Astrocyte (in vitro differentiated cells and primary cell): ENCODE measurements around the gene MIDN.

ENCODE experiments used
- EZH2 ChIP-seq: IDR thresholded peaks from 2 replicates; pipeline ENCODE4 v1.6.1; 2012; ENCODE audit warnings: mild to moderate bottlenecking, low read length, inconsistent platforms; ENCODE audit not compliant: insufficient read depth
- TF ChIP-seq, protein P1 (sequence below): IDR thresholded peaks from 2 replicates; pipeline ENCODE4 v1.5.1; 2011; ENCODE audit warnings: low read depth, mild to moderate bottlenecking, inconsistent platforms, low read length, moderate library complexity; ENCODE audit not compliant: insufficient read depth

DNA sequence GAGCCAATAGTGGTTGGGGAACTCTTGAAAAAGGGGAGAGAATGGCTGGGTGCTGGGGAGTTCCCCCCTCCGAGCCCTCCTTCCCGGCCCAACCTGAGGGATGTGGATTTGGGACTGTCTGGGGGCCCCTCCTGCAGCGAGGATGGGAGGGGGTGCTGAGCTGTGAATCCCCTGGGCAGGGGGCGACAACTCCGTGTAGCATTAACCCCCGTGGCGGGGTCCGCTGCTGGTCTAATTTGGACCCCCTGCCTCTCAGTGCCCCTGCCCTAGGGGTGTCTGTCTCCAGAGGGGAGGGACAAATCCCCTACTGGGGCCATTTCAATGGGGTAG lies 9.7 kb downstream of the MIDN start:
- TF ChIP-seq EZH2 = no peak
- TF ChIP-seq, protein P1, sequence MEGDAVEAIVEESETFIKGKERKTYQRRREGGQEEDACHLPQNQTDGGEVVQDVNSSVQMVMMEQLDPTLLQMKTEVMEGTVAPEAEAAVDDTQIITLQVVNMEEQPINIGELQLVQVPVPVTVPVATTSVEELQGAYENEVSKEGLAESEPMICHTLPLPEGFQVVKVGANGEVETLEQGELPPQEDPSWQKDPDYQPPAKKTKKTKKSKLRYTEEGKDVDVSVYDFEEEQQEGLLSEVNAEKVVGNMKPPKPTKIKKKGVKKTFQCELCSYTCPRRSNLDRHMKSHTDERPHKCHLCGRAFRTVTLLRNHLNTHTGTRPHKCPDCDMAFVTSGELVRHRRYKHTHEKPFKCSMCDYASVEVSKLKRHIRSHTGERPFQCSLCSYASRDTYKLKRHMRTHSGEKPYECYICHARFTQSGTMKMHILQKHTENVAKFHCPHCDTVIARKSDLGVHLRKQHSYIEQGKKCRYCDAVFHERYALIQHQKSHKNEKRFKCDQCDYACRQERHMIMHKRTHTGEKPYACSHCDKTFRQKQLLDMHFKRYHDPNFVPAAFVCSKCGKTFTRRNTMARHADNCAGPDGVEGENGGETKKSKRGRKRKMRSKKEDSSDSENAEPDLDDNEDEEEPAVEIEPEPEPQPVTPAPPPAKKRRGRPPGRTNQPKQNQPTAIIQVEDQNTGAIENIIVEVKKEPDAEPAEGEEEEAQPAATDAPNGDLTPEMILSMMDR = no peak
